GM13976 (cell line): Measurements from ENCODE around the gene ZNF322.
"Not testable (repeated sequence)": the region's sequence is repeated elsewhere in the genome, so short reads cannot be mapped to it uniquely, and the experiment has no call there.

Experiments
- DNase-seq: peaks from one replicate; pipeline ENCODE4 v3.0.0; 2012; ENCODE audit warnings: low spot score
- in situ Hi-C: fragments of 300-500 bp; cut with MboI; formaldehyde crosslinking; loops from one replicate; pipeline ENCODE4 v1.12.0; 2022; ENCODE audit warnings: low sequenced_read_pairs, mixed read lengths, inconsistent platforms; ENCODE audit not compliant: unreplicated experiment
- TF ChIP-seq, protein P1 (sequence below): IDR thresholded peaks from 2 replicates; pipeline ENCODE4 v1.5.1; 2012; ENCODE audit warnings: borderline replicate concordance, mild to moderate bottlenecking; ENCODE audit not compliant: insufficient read depth; ENCODE audit errors: extremely low read depth, missing control alignments, control extremely low read depth

Gene ZNF322, protein sequence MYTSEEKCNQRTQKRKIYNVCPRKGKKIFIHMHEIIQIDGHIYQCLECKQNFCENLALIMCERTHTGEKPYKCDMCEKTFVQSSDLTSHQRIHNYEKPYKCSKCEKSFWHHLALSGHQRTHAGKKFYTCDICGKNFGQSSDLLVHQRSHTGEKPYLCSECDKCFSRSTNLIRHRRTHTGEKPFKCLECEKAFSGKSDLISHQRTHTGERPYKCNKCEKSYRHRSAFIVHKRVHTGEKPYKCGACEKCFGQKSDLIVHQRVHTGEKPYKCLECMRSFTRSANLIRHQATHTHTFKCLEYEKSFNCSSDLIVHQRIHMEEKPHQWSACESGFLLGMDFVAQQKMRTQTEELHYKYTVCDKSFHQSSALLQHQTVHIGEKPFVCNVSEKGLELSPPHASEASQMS

DNA sequence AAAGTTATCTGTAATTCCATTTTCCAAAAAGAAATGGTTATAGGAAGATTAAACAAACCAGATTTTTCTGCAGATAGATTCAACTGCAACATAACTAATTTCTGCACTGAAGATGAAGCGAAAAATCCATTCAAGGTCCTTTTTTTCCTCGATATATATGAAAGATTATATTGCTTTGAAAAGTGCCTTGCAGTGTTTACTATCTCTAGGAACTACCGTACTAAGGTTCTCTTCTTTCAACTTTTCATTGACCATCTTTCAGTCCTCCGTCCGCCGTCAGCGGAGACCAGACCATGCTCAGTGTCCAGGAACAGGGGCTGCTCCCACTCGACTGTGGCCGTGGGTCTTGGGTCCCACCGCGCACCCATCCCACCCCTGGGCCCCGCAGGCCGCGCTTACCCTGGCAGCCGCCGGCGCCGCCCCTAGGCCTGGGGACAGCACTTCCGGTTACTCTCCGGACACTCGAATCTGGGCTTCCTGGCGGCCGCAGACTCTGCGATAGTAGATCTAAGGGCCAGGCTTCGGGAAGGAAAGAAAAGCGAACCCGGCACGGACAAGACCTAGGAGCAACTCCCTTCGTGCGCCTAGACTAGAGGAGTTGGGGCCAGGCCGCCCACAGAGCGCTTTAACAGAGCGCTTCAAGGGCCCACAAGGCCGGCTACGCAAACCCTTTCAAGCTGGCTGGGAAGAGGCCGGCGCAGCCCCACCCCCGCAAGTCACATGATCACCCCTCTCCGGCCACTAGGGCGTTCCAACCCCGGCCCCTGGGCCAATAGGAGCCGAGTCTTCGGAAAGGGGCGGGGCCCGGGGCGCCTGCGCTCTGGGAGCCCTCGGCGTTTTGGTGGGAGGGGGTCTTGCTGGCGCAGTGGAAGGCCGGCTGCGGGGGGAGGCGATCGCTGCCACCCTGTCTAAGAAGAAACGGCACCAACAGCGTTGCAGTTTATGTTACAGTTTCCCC, at the start of gene ZNF322:
ZNF322 (minus strand) TSS at position 705 of the 958 bp plus-strand sequence. CDS start 21,193 bp downstream, outside the sequence.
- peak; percentile 96 for DNase-seq
- in situ Hi-C loops: no loop called here
- TF ChIP-seq, protein P1, sequence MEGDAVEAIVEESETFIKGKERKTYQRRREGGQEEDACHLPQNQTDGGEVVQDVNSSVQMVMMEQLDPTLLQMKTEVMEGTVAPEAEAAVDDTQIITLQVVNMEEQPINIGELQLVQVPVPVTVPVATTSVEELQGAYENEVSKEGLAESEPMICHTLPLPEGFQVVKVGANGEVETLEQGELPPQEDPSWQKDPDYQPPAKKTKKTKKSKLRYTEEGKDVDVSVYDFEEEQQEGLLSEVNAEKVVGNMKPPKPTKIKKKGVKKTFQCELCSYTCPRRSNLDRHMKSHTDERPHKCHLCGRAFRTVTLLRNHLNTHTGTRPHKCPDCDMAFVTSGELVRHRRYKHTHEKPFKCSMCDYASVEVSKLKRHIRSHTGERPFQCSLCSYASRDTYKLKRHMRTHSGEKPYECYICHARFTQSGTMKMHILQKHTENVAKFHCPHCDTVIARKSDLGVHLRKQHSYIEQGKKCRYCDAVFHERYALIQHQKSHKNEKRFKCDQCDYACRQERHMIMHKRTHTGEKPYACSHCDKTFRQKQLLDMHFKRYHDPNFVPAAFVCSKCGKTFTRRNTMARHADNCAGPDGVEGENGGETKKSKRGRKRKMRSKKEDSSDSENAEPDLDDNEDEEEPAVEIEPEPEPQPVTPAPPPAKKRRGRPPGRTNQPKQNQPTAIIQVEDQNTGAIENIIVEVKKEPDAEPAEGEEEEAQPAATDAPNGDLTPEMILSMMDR: no peak

GRCh38 chr6:26705780-26706179, 46.2 kb upstream of the ZNF322 start:
- in situ Hi-C loops: not testable (repeated sequence)

DNA sequence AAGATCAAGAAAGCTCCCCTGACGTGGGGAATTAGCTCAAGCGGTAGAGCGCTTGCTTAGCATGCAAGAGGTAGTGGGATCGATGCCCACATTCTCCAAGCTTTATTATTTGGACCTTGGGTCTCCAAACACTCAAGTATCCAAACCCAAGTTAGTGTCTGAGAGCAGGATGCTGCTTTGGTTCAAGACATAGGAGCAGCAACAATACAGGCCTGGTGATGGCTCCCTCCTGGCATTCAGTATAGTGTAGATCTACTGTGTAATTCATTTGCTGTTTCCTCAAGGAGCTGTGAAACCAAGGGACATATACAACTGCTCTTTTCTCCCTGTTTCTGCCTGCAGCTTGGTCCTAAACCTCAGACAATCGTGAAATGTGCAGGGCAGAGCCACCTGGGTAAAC, 45.8 kb upstream of the ZNF322 start:
- in situ Hi-C loops, DNase-seq: not testable (repeated sequence)

More at GRCh38 chr6:26705780-26706179, 46.2 kb upstream of the ZNF322 start:
- DNase-seq: not testable (repeated sequence)

GRCh38 chr6:26701023-26701747, 41.6 kb upstream of the ZNF322 start:
- DNase-seq, in situ Hi-C loops: not testable (repeated sequence)

GRCh38 chr6:26697496-26697895, 38.0 kb upstream of the ZNF322 start:
- in situ Hi-C loops, DNase-seq: not testable (repeated sequence)

DNA sequence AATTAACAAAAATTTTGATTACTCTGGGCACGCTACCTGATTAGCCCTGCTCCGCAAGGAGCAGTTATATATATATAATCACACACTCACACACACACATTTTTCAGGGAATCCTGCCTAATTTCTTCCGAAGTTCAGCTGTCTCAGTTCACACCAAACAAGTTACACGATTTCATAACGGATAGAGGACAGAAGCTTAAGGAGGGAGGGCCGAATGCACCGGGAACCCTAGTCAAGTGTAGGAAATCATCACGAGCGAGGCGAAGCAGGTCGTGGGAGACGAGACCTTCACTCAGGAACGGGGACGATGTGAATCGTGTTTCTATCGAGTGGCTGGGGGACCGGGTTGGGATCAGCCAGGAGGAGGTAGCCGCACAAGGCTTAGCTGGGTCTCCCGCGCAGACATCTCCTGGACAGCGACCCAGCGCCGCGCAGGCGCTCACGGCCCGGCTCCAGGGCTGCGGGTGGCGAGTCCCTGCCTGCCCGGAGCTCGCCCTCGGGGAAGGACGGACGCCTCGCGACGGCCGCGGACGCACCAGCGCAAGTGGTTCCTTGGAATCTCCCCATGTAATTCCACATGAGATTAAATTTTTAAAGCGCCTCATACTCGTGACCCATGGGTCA, 29.9 kb upstream of the ZNF322 start:
- DNase-seq, in situ Hi-C loops: not testable (repeated sequence)

- DNase-seq, in situ Hi-C loops: not testable (repeated sequence)
Measured at GRCh38 chr6:26682435-26683042, 23.0 kb upstream of the ZNF322 start.

DNA sequence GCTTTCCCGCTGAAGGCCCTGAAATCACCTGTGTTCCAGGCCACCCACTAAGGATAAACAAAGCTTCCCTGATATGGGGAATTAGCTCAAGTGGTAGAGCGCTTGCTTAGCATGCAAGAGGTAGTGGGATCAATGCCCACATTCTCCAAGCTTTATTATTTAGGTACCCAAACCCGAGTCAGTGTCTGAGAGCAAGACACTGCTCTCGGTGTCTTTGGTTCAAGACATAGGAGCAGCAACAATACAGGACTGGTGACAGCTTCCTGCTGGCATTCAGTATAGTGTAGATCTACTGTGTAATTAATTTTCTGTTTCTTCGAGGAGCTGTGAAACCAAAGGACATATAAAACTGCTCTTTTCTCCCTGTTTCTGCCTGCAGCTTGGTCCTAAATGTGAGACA, 13.7 kb upstream of the ZNF322 start:
- DNase-seq, in situ Hi-C loops: not testable (repeated sequence)

DNA sequence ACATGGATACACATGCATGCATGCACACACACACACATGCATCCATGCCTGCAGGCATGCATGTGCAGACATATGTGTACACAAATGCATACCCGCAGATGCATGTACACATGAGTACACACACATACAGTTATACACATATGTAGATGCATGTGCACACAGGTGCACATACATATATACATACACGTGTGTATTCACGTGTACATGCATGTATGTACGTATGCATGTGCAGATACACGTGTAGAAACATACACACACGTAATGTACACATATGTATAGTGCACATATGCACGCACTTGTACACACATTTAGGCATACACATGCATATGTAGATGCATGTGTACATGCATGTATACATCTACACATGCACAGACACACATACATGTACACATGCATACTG, 11.0 kb upstream of the ZNF322 start:
- in situ Hi-C loops, DNase-seq: not testable (repeated sequence)

- DNase-seq, in situ Hi-C loops: not testable (repeated sequence)
Measured at GRCh38 chr6:26670003-26670402, 10.5 kb upstream of the ZNF322 start.

DNA sequence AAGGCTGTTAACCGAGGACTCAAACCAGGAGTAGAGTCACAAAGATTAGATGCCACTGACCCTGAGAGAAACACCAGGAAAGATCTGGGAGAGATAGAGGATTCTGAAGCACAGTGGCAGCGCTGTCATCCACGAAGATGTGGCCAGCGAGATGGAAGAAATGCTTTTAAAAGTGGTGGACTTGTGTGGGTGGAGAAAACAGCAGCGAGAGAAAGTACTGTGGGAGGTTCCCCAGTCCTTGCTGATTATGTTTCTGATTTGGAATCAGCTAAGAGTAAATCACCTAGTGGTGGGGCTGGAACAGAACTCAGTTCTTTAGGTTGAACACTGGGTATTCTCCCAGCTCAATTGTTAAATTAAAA, 435 bp upstream of the ZNF322 start:
- DNase-seq: peak; percentile 63
- in situ Hi-C loops: no loop called here
- TF ChIP-seq, protein P1: no peak
